ENCODE data around the gene MICAL2. TPM values are rescaled to one million over a fixed set of nuclear protein-coding genes. Genes with fewer than 3 reads are reported as not detected.

Gene MICAL2
- 150 and 153 TPM in 2 replicates for total RNA-seq (2014; rRNA removed; shearing (Covaris generic))

GRCh38 chr11:12110201-12110713, at the start of gene MICAL2:
Gene MICAL2 (plus strand): TSS chr11:12110590. CDS start chr11:12162156, 51,566 bp downstream.
- DNase-seq (ENCODE audit: low spot score): peak; percentile 96

GRCh38 chr11:12061851-12062560, 48.4 kb upstream of the MICAL2 start:
- no peak for DNase-seq (ENCODE audit: low spot score)

- no peak for DNase-seq (ENCODE audit: low spot score)
These were observed 47.1 kb upstream of the MICAL2 start for GRCh38 chr11:12063251-12063650.

- no peak for DNase-seq (ENCODE audit: low spot score)
These were observed 46.0 kb upstream of the MICAL2 start for GRCh38 chr11:12064136-12064953.

- DNase-seq (ENCODE audit: low spot score): no peak
These were observed 45.5 kb upstream of the MICAL2 start for GRCh38 chr11:12064954-12065280.

GRCh38 chr11:12066056-12066798, 44.2 kb upstream of the MICAL2 start:
- DNase-seq (ENCODE audit: low spot score): peak; percentile 85

- DNase-seq (ENCODE audit: low spot score): peak; percentile 43
These were observed 43.4 kb upstream of the MICAL2 start for GRCh38 chr11:12066799-12067508.

GRCh38 chr11:12067796-12068357, 42.5 kb upstream of the MICAL2 start:
- DNase-seq (ENCODE audit: low spot score): no peak

GRCh38 chr11:12069066-12069676, 41.2 kb upstream of the MICAL2 start:
- DNase-seq (ENCODE audit: low spot score): no peak

GRCh38 chr11:12070446-12071267, 39.7 kb upstream of the MICAL2 start:
- no peak for DNase-seq (ENCODE audit: low spot score)

- DNase-seq (ENCODE audit: low spot score): no peak
These were observed 38.8 kb upstream of the MICAL2 start for GRCh38 chr11:12071574-12071973.

- no peak for DNase-seq (ENCODE audit: low spot score)
These were observed 37.0 kb upstream of the MICAL2 start for GRCh38 chr11:12073436-12073835.

- DNase-seq (ENCODE audit: low spot score): no peak
These were observed 36.5 kb upstream of the MICAL2 start for GRCh38 chr11:12073886-12074285.

GRCh38 chr11:12074529-12075195, 35.7 kb upstream of the MICAL2 start:
- DNase-seq (ENCODE audit: low spot score): no peak

- no peak for DNase-seq (ENCODE audit: low spot score)
These were observed 35.1 kb upstream of the MICAL2 start for GRCh38 chr11:12075291-12075690.

- DNase-seq (ENCODE audit: low spot score): no peak
These were observed 34.3 kb upstream of the MICAL2 start for GRCh38 chr11:12075822-12076821.

GRCh38 chr11:12076840-12077534, 33.4 kb upstream of the MICAL2 start:
- no peak for DNase-seq (ENCODE audit: low spot score)

Measured in HT-29 (cell line).